Esophagus (tissue), 2 donors: Measurements from ENCODE around the gene ELK4. TPM values are rescaled to one million over a fixed set of nuclear protein-coding genes. Genes with fewer than 3 reads are reported as not detected.
"Not testable (repeated sequence)": the region's sequence is repeated elsewhere in the genome, so short reads cannot be mapped to it uniquely, and the experiment has no call there.

Experiments
- H3K27ac ChIP-seq, 2 donors: one replicate each; pipeline ENCODE4 v1.5.1; 2013; ENCODE audit warnings: low read depth in 2 of 2, mild to moderate bottlenecking in 2 of 2, inconsistent platforms in 1 of 2, low read length in 1 of 2, moderate library complexity in 1 of 2
- H3K27me3 ChIP-seq, 2 donors: one replicate each; pipeline ENCODE4 v1.6.1; 2013; ENCODE audit warnings: low read length in 2 of 2, control low read depth in 1 of 2, mild to moderate bottlenecking in 1 of 2; ENCODE audit not compliant: insufficient read depth in 2 of 2, control insufficient read depth in 1 of 2
- H3K36me3 ChIP-seq, 2 donors: one replicate each; pipeline ENCODE4 v1.6.1; 2013; ENCODE audit warnings: low read length in 1 of 2; ENCODE audit not compliant: control insufficient read depth in 2 of 2, insufficient read depth in 2 of 2
- H3K4me1 ChIP-seq, 2 donors: one replicate each; pipeline ENCODE4 v1.6.1; 2013; ENCODE audit warnings: low read length in 1 of 2; ENCODE audit not compliant: control insufficient read depth in 2 of 2, insufficient read depth in 2 of 2
- H3K4me3 ChIP-seq, 2 donors: one replicate each; pipeline ENCODE4 v1.5.1; 2013; ENCODE audit warnings: low read length in 2 of 2, mild to moderate bottlenecking in 2 of 2, low read depth in 1 of 2, moderate library complexity in 1 of 2
- H3K9me3 ChIP-seq, 2 donors: one replicate each; pipeline ENCODE4 v1.6.1; 2013; ENCODE audit warnings: mild to moderate bottlenecking in 2 of 2, low read depth in 1 of 2, low read length in 1 of 2, moderate library complexity in 1 of 2; ENCODE audit not compliant: control insufficient read depth in 2 of 2, insufficient read depth in 1 of 2
- WGBS, 2 donors: extraction: QIAGEN DNeasy Blood & Tissue Kit; methylation state at CpG; one replicate each; pipeline ENCODE4 v1.1.7; 2013; 5-methylcytosine and 5-hydroxymethylcytosine counted together
- polyA plus RNA-seq, 2 donors: library from polyadenylated mRNA; stranded (reverse); fragments of 200-250 nt; gene quantifications; one replicate each; pipeline ENCODE4 v1.2.3, GENCODE V29; 2013
- donor health status: healthy with polysubstance abuse.
- donor health status: Bipolar disorder and iron deficiency.

The ELK4 gene
- polyA plus RNA-seq, 2 donors = 4.0 to 4.2 TPM

GRCh38 chr1:205656236-205656635 is 24.4 kb upstream of the ELK4 start:
- Histone ChIP-seq H3K36me3 (no peaks in the 10 kb centered on the region), H3K4me3 (no peak overlapping the region), H3K27ac (no peak overlapping the region), H3K9me3 (no peaks in the 10 kb centered on the region), H3K27me3 (no peaks in the 10 kb centered on the region), H3K4me1 (no peaks in the 10 kb centered on the region)
- 45 to 47% methylated on average over 2 of the region's 2 CpGs for WGBS, 2 donors

GRCh38 chr1:205652984-205653383 is 21.2 kb upstream of the ELK4 start:
- Histone ChIP-seq H3K9me3 (no peaks in the 10 kb centered on the region), H3K27ac (no peak overlapping the region), H3K4me1 (peaks cover 0 to 3% of the 10 kb centered on the region in 2 donors), H3K36me3 (no peaks in the 10 kb centered on the region), H3K4me3 (no peak overlapping the region), H3K27me3 (no peaks in the 10 kb centered on the region)
- 79 to 83% methylated on average over 11 of the region's 11 CpGs for WGBS, 2 donors

- Histone ChIP-seq H3K4me1 (peaks cover 0 to 3% of the 10 kb centered on the region in 2 donors), H3K36me3 (no peaks in the 10 kb centered on the region), H3K27ac (no peak overlapping the region), H3K4me3 (no peak overlapping the region), H3K27me3 (no peaks in the 10 kb centered on the region), H3K9me3 (no peaks in the 10 kb centered on the region)
- whole genome bisulfite sequencing, 2 donors = 74 to 86% methylated on average over 1 of the region's 1 CpG
These were observed 18.4 kb upstream of the ELK4 start for GRCh38 chr1:205650241-205650640.

GRCh38 chr1:205645519-205645918 is 13.7 kb upstream of the ELK4 start:
- WGBS, 2 donors = 88 to 92% methylated on average over 8 of the region's 8 CpGs
- H3K4me3 ChIP-seq = no peak overlapping the region
- H3K27me3 ChIP-seq = no peaks in the 10 kb centered on the region
- peaks cover 0 to 3% of the 10 kb centered on the region in 2 donors for H3K4me1 ChIP-seq
- H3K36me3 ChIP-seq = no peaks in the 10 kb centered on the region
- no peak overlapping the region for H3K27ac ChIP-seq
- no peaks in the 10 kb centered on the region for H3K9me3 ChIP-seq

GRCh38 chr1:205642679-205643307 is 11.0 kb upstream of the ELK4 start:
- H3K27ac ChIP-seq = no peak overlapping the region
- no peak overlapping the region for H3K4me3 ChIP-seq
- H3K9me3 ChIP-seq = no peaks in the 10 kb centered on the region
- no peaks in the 10 kb centered on the region for H3K4me1 ChIP-seq
- no peaks in the 10 kb centered on the region for H3K36me3 ChIP-seq
- no peaks in the 10 kb centered on the region for H3K27me3 ChIP-seq
- WGBS, 2 donors = 91 to 95% methylated on average over 2 of the region's 2 CpGs

GRCh38 chr1:205639567-205639966 is 7.8 kb upstream of the ELK4 start:
- H3K9me3 ChIP-seq = no peaks in the 10 kb centered on the region
- H3K4me3 ChIP-seq = no peak overlapping the region
- no peaks in the 10 kb centered on the region for H3K4me1 ChIP-seq
- H3K36me3 ChIP-seq = no peaks in the 10 kb centered on the region
- WGBS, 2 donors = 91 to 93% methylated on average over 1 of the region's 1 CpG
- no peak overlapping the region for H3K27ac ChIP-seq
- no peaks in the 10 kb centered on the region for H3K27me3 ChIP-seq

GRCh38 chr1:205637854-205638468 is 6.2 kb upstream of the ELK4 start:
- H3K4me3 ChIP-seq = no peak overlapping the region
- no peaks in the 10 kb centered on the region for H3K27me3 ChIP-seq
- no peaks in the 10 kb centered on the region for H3K4me1 ChIP-seq
- H3K36me3 ChIP-seq = no peaks in the 10 kb centered on the region
- no peaks in the 10 kb centered on the region for H3K9me3 ChIP-seq
- WGBS, 2 donors = 87 to 88% methylated on average over 9 of the region's 9 CpGs
- no peak overlapping the region for H3K27ac ChIP-seq

GRCh38 chr1:205636732-205637131 is 4.9 kb upstream of the ELK4 start:
- no peaks in the 10 kb centered on the region for H3K27me3 ChIP-seq
- no peak overlapping the region for H3K4me3 ChIP-seq
- 12 to 20% methylated on average over 4 of the region's 4 CpGs for WGBS, 2 donors
- no peaks in the 10 kb centered on the region for H3K9me3 ChIP-seq
- no peaks in the 10 kb centered on the region for H3K36me3 ChIP-seq
- H3K4me1 ChIP-seq = no peaks in the 10 kb centered on the region
- H3K27ac ChIP-seq = no peak overlapping the region

GRCh38 chr1:205636138-205636530 is 4.3 kb upstream of the ELK4 start:
- H3K36me3 ChIP-seq, H3K9me3 ChIP-seq, H3K27me3 ChIP-seq, H3K4me3 ChIP-seq, H3K4me1 ChIP-seq, H3K27ac ChIP-seq: not testable (repeated sequence)
- 51 to 71% methylated on average over 7 of the region's 7 CpGs for WGBS, 2 donors

- no peaks in the 10 kb centered on the region for H3K9me3 ChIP-seq
- H3K36me3 ChIP-seq = no peaks in the 10 kb centered on the region
- no peaks in the 10 kb centered on the region for H3K27me3 ChIP-seq
- WGBS, 2 donors = 49 to 53% methylated on average over 6 of the region's 6 CpGs
- H3K4me1 ChIP-seq = no peaks in the 10 kb centered on the region
- no peak overlapping the region for H3K27ac ChIP-seq
- H3K4me3 ChIP-seq = no peak overlapping the region
These were observed 1.7 kb upstream of the ELK4 start for GRCh38 chr1:205633421-205633976.
